GM18870 (cell line): Measurements from ENCODE around the gene TXNDC11.

Source experiments
- ATAC-seq: cut with Tn5 transposase; IDR thresholded peaks from one replicate; pipeline ENCODE4 v1.9.1; 2021; ENCODE audit warnings: moderate library complexity; ENCODE audit not compliant: unreplicated experiment

The TXNDC11 gene

GRCh38 chr16:11755022-11755760, 12.5 kb upstream of the TXNDC11 start:
- no peak for ATAC-seq

GRCh38 chr16:11752856-11753255, 10.2 kb upstream of the TXNDC11 start:
- no peak for ATAC-seq

- ATAC-seq: no peak
Measured at GRCh38 chr16:11750056-11750455, 7.4 kb upstream of the TXNDC11 start.

GRCh38 chr16:11748404-11749254, 6.0 kb upstream of the TXNDC11 start:
- no peak for ATAC-seq

GRCh38 chr16:11747949-11748403, 5.3 kb upstream of the TXNDC11 start:
- no peak for ATAC-seq

- no peak for ATAC-seq
Measured at GRCh38 chr16:11744075-11744470, 1.4 kb upstream of the TXNDC11 start.

- no peak for ATAC-seq
Measured at GRCh38 chr16:11743308-11744074, 834 bp upstream of the TXNDC11 start.

GRCh38 chr16:11742093-11742535, 543 bp downstream of the TXNDC11 start:
- ATAC-seq: peak; percentile 6

- ATAC-seq: no peak
Measured at GRCh38 chr16:11740567-11740966, 2.1 kb downstream of the TXNDC11 start.

GRCh38 chr16:11738742-11739544, 3.7 kb downstream of the TXNDC11 start:
- ATAC-seq: no peak

GRCh38 chr16:11737713-11738112, 4.9 kb downstream of the TXNDC11 start:
- ATAC-seq: no peak

- ATAC-seq: no peak
Measured at GRCh38 chr16:11736903-11737302, 5.8 kb downstream of the TXNDC11 start.

GRCh38 chr16:11735787-11736186, 6.9 kb downstream of the TXNDC11 start:
- ATAC-seq: no peak

- no peak for ATAC-seq
Measured at GRCh38 chr16:11734653-11735043, 8.0 kb downstream of the TXNDC11 start.

GRCh38 chr16:11734025-11734652, 8.5 kb downstream of the TXNDC11 start:
- no peak for ATAC-seq

GRCh38 chr16:11731222-11731621, 11.4 kb downstream of the TXNDC11 start:
- ATAC-seq: no peak

GRCh38 chr16:11729787-11730186, 12.9 kb downstream of the TXNDC11 start:
- no peak for ATAC-seq

GRCh38 chr16:11727796-11728543, 14.7 kb downstream of the TXNDC11 start:
- ATAC-seq: no peak

- no peak for ATAC-seq
Measured at GRCh38 chr16:11726008-11726407, 16.6 kb downstream of the TXNDC11 start.
